ENCODE results near the gene WASHC3. TPM values are rescaled to one million over a fixed set of nuclear protein-coding genes. Genes with fewer than 3 reads are reported as not detected.

WASHC3 gene
- total and polyA plus RNA-seq, 2 experiments from 2014 or later: 6.6 to 24.6 TPM

DNA sequence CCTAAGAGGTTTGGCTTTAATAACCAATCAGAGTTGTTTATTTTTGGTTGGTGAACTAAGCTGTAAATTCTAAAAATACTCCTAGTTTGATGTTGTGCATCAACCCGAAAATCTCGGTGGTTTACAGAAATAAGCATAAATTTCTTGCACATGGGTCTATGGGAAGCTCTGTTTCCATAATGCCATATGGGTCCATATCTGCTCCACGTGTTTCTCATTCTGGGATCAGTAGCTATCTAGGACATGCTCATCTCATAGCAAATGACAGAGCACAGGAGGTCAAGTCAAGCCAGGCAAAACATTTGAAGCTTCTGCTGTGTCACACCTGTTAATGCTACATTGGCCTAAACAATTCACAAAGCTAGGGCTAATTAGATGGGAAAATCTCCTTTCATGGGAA, 35.1 kb upstream of the WASHC3 start:
- no peak overlapping the region for H3K4me3 ChIP-seq

More for the DNA sequence above, 35.1 kb upstream of the WASHC3 start:
- Histone ChIP-seq H3K79me2 (replicated peaks; ENCODE audit: insufficient read depth) (no peaks in the 10 kb centered on the region), H3K27ac (ENCODE audit: low read depth) (no peak overlapping the region), H3K27me3 (ENCODE audit: insufficient read depth) (no peaks in the 10 kb centered on the region), H2AFZ (no peak overlapping the region), H4K20me1 (replicated peaks; ENCODE audit: insufficient read depth) (no peaks in the 10 kb centered on the region), H3K36me3 (ENCODE audit: insufficient read depth) (peaks cover 14% of the 10 kb centered on the region), H3F3A (replicated peaks; ENCODE audit: low read depth) (no peaks in the 10 kb centered on the region), H3K4me1 (ENCODE audit: insufficient read depth) (no peaks in the 10 kb centered on the region), H3K4me2 (no peak overlapping the region), H3K9me2 (ENCODE audit: insufficient read depth) (no peaks in the 10 kb centered on the region)
- no peak overlapping the region for H3K27ac Mint-ChIP-seq
- no peaks in the 10 kb centered on the region for H3K27me3 Mint-ChIP-seq (ENCODE audit: insufficient read depth, low read depth, poor library complexity)
- no peaks in the 10 kb centered on the region for H3K9me3 Mint-ChIP-seq
- no peak for TF ChIP-seq NANOG (IDR thresholded peaks at IDR 0.05; ENCODE audit: borderline replicate concordance)
- TF ChIP-seq ZNF462 (CRISPR knock-in tag; IDR thresholded peaks at IDR 0.05): no peak
- TF ChIP-seq EZH2phosphoT487 (IDR thresholded peaks at IDR 0.05; ENCODE audit: unreplicated experiment): no peak
- TF ChIP-seq JUNB (IDR thresholded peaks at IDR 0.05; ENCODE audit: unreplicated experiment): no peak
- no peak for TF ChIP-seq ZNF331 (CRISPR knock-in tag; IDR thresholded peaks at IDR 0.05; ENCODE audit: low read depth)
- no peak for TF ChIP-seq STAT1 (IDR thresholded peaks at IDR 0.05; ENCODE audit: unreplicated experiment)
- no peak for TF ChIP-seq ZNF114 (CRISPR knock-in tag; IDR thresholded peaks at IDR 0.05)
- ATAC-seq (no peak), DNase-seq (ENCODE audit: low spot score) (no peak)
- H3K4me3 Mint-ChIP-seq: no peak overlapping the region
- H3K4me1 Mint-ChIP-seq: no peaks in the 10 kb centered on the region
- peaks cover 25% of the 10 kb centered on the region; the same call in 2 of the 3 replicates for H3K36me3 Mint-ChIP-seq (ENCODE audit: low read depth)
